H1 (cell line): Measurements from ENCODE around the gene RAET1E. TPM values are rescaled to one million over a fixed set of nuclear protein-coding genes. Genes with fewer than 3 reads are reported as not detected.
A peak's percentile ranks its signal among the peaks of the same experiment; 100 is the strongest.

Experiments used
- CTCF ChIA-PET: fragments of 300-600 bp; sonication (Branson Sonifier 250); formaldehyde crosslinking; loops from one replicate; lab custom pipeline; 2021; ENCODE audit not compliant: partially characterized antibody; lab: Charles Lee
- POLR2A ChIA-PET: fragments of 300-600 bp; sonication (Branson Sonifier 250); formaldehyde crosslinking; loops from one replicate; lab custom pipeline; 2021; ENCODE audit warnings: inconsistent platforms; ENCODE audit not compliant: partially characterized antibody; lab: Charles Lee
- DNase-seq, 2 experiments: peaks; one replicate each; pipeline versions ENCODE4 v3.0.0 to v3.0.0-alpha.2; 2010 to 2022; ENCODE audit warnings: low spot score in 2 of 2, low read depth in 1 of 2, mixed read lengths in 1 of 2
- FAIRE-seq: peaks from 2 replicates; lab custom pipeline; 2011; peaks lifted over from hg19 to GRCh38; lab: Jason Lieb, UNC
- H2AFZ ChIP-seq: 2 replicates; pipeline ENCODE4 v1.8.1; 2012; ENCODE audit warnings: low read length, inconsistent platforms
- H2AK5ac ChIP-seq: 2 replicates; pipeline ENCODE4 v1.6.1; 2013; ENCODE audit warnings: low read depth, low read length
- H2BK120ac ChIP-seq: replicated peaks from 2 replicates; pipeline ENCODE3; 2013; ENCODE audit warnings: low read depth, low read length, inconsistent platforms
- H2BK12ac ChIP-seq: 2 replicates; pipeline ENCODE4 v1.6.1; 2013; ENCODE audit warnings: low read depth, low read length
- H2BK15ac ChIP-seq: 2 replicates; pipeline ENCODE4 v1.6.1; 2013; ENCODE audit warnings: low read length
- H2BK20ac ChIP-seq: 2 replicates; pipeline ENCODE4 v1.6.1; 2013; ENCODE audit warnings: low read length
- H2BK5ac ChIP-seq: 2 replicates; pipeline ENCODE4 v1.6.1; 2013; ENCODE audit warnings: low read depth, low read length
- H3K14ac ChIP-seq: 2 replicates; pipeline ENCODE4 v1.6.1; 2013; ENCODE audit warnings: inconsistent platforms; ENCODE audit not compliant: insufficient read length
- H3K18ac ChIP-seq: 2 replicates; pipeline ENCODE4 v1.6.1; 2013; ENCODE audit warnings: low read length; ENCODE audit errors: extremely low read depth
- H3K23ac ChIP-seq: 2 replicates; pipeline ENCODE4 v1.6.1; 2013; ENCODE audit warnings: inconsistent platforms; ENCODE audit not compliant: insufficient read length
- H3K23me2 ChIP-seq: 2 replicates; pipeline ENCODE4 v1.6.1; 2013; ENCODE audit warnings: low read depth, low read length
- H3K27ac ChIP-seq: 2 replicates; pipeline ENCODE4 v1.6.1; 2011; ENCODE audit warnings: low read depth, low read length, inconsistent platforms
- H3K27me3 ChIP-seq, 4 experiments: replicated peaks in 1 of 4; 1 replicate in 1 of 4; 2 replicates in 3 of 4; pipeline versions ENCODE4 v1.6.1 to v1.8.1; 2011 to 2013; ENCODE audit warnings: low read length in 3 of 4, mild to moderate bottlenecking in 3 of 4, inconsistent platforms in 2 of 4, mixed read lengths in 2 of 4, moderate library complexity in 1 of 4; ENCODE audit not compliant: control insufficient read depth in 3 of 4, insufficient read depth in 3 of 4; ENCODE audit errors: extremely low read depth in 1 of 4
- H3K36me3 ChIP-seq, 4 experiments: 2 replicates each; pipeline versions ENCODE4 v1.6.1 to v1.8.1; 2011 to 2013; ENCODE audit warnings: mild to moderate bottlenecking in 4 of 4, low read length in 3 of 4, moderate library complexity in 2 of 4, control low read depth in 1 of 4, inconsistent platforms in 1 of 4; ENCODE audit not compliant: insufficient read depth in 4 of 4, control insufficient read depth in 2 of 4
- H3K4ac ChIP-seq: replicated peaks from 2 replicates; pipeline ENCODE3; 2013; ENCODE audit warnings: low read length, low read depth, mixed read lengths, inconsistent platforms; ENCODE audit not compliant: insufficient read length
- H3K4me1 ChIP-seq, 4 experiments: replicated peaks in 1 of 4; 1 replicate in 1 of 4; 2 replicates in 3 of 4; pipeline versions ENCODE4 v1.6.1 to v1.8.1; 2011 to 2013; ENCODE audit warnings: low read length in 3 of 4, inconsistent platforms in 2 of 4, mixed read lengths in 1 of 4; ENCODE audit not compliant: insufficient read depth in 4 of 4, control insufficient read depth in 3 of 4
- H3K4me2 ChIP-seq, 2 experiments: 2 replicates each; pipeline versions ENCODE4 v1.6.1 to v1.8.1; 2011 to 2013; ENCODE audit warnings: low read depth in 2 of 2, low read length in 2 of 2, control low read depth in 1 of 2, inconsistent platforms in 1 of 2, mild to moderate bottlenecking in 1 of 2; ENCODE audit not compliant: insufficient read depth in 1 of 2
- H3K4me3 ChIP-seq, 4 experiments: fragments of 200-600, 300-600 bp in 1 of 4; sonication (generic), shearing (Covaris generic), sonication (Bioruptor Twin) in 1 of 4; 2 replicates each; pipeline versions ENCODE4 v1.5.1 to v1.8.1; 2011 to 2016; ENCODE audit warnings: low read length in 4 of 4, low read depth in 3 of 4, control low read depth in 2 of 4, inconsistent platforms in 2 of 4, mild to moderate bottlenecking in 2 of 4, mixed read lengths in 1 of 4, moderate library complexity in 1 of 4; ENCODE audit not compliant: insufficient read depth in 2 of 4; ENCODE audit errors: extremely low read depth in 1 of 4
- H3K56ac ChIP-seq: replicated peaks from 2 replicates; pipeline ENCODE3; 2013; ENCODE audit warnings: low read depth, mild to moderate bottlenecking, mixed read lengths, low read length, inconsistent platforms; ENCODE audit not compliant: insufficient read length
- H3K79me1 ChIP-seq: 2 replicates; pipeline ENCODE4 v1.6.1; 2013; ENCODE audit warnings: low read depth, low read length, control low read depth
- H3K79me2 ChIP-seq, 2 experiments: 2 replicates each; pipeline versions ENCODE4 v1.6.1 to v1.8.1; 2012 to 2013; ENCODE audit warnings: low read length in 2 of 2, mild to moderate bottlenecking in 2 of 2, inconsistent platforms in 1 of 2; ENCODE audit not compliant: insufficient read depth in 2 of 2, control insufficient read depth in 1 of 2
- H3K9ac ChIP-seq, 4 experiments: replicated peaks in 1 of 4; 1 replicate in 1 of 4; 2 replicates in 3 of 4; pipeline versions ENCODE4 v1.6.1 to v1.8.1; 2011 to 2013; ENCODE audit warnings: low read depth in 3 of 4, low read length in 3 of 4, control low read depth in 2 of 4, mild to moderate bottlenecking in 2 of 4, moderate library complexity in 2 of 4, inconsistent platforms in 1 of 4; ENCODE audit errors: extremely low read depth in 1 of 4
- H3K9me3 ChIP-seq, 2 experiments: 2 replicates each; pipeline versions ENCODE4 v1.6.1 to v1.8.1; 2012 to 2013; ENCODE audit warnings: mild to moderate bottlenecking in 2 of 2, moderate library complexity in 2 of 2, control low read depth in 1 of 2, inconsistent platforms in 1 of 2, low read depth in 1 of 2, low read length in 1 of 2, mixed read lengths in 1 of 2; ENCODE audit not compliant: insufficient read depth in 2 of 2
- H4K20me1 ChIP-seq, 2 experiments: replicated peaks in 1 of 2; 2 replicates each; pipeline versions ENCODE3 to v1.8.1; 2011 to 2013; ENCODE audit warnings: inconsistent platforms in 2 of 2, low read length in 2 of 2, mild to moderate bottlenecking in 1 of 2; ENCODE audit not compliant: insufficient read depth in 2 of 2, control insufficient read depth in 1 of 2
- H4K5ac ChIP-seq: 2 replicates; pipeline ENCODE4 v1.6.1; 2013; ENCODE audit warnings: low read length, low read depth, mixed read lengths, inconsistent platforms; ENCODE audit not compliant: insufficient read length
- H4K8ac ChIP-seq: 2 replicates; pipeline ENCODE4 v1.8.0; 2013; ENCODE audit warnings: mild to moderate bottlenecking, moderate library complexity, low read length, inconsistent platforms; ENCODE audit not compliant: insufficient read depth; ENCODE audit errors: extremely low read depth
- H4K91ac ChIP-seq: replicated peaks from 2 replicates; pipeline ENCODE3; 2013; ENCODE audit warnings: low read length, mixed read lengths, inconsistent platforms; ENCODE audit not compliant: insufficient read length
- HDAC2 ChIP-seq, 2 experiments: fragments of 300-600 bp in 1 of 2; sonication (generic) in 1 of 2; IDR thresholded peaks; 2 replicates each; pipeline ENCODE4 v1.6.1; 2011 to 2012; ENCODE audit warnings: low read depth in 2 of 2, low read length in 2 of 2, mild to moderate bottlenecking in 2 of 2, moderate library complexity in 2 of 2, borderline replicate concordance in 1 of 2, inconsistent platforms in 1 of 2
- KDM4A ChIP-seq: IDR thresholded peaks from one replicate; pipeline ENCODE4 v1.7.1; 2012; ENCODE audit warnings: low read depth, mild to moderate bottlenecking, moderate library complexity, low read length, inconsistent platforms; ENCODE audit not compliant: severe bottlenecking
- POLR2A ChIP-seq, 2 experiments: IDR thresholded peaks; 1 replicate in 1 of 2; 2 replicates in 1 of 2; pipeline ENCODE4 v1.6.1; 2011; ENCODE audit warnings: low read depth in 2 of 2, low read length in 2 of 2, mild to moderate bottlenecking in 2 of 2; ENCODE audit errors: control extremely low read depth in 1 of 2
- SIN3A ChIP-seq, 2 experiments: IDR thresholded peaks in 1 of 2; conservative IDR thresholded peaks in 1 of 2; 2 replicates each; pipeline ENCODE4 v1.6.1; 2011 to 2012; ENCODE audit warnings: low read length in 2 of 2, improper control_type of control experiment in 1 of 2, low read depth in 1 of 2, mild to moderate bottlenecking in 1 of 2
- SIX5 ChIP-seq: IDR thresholded peaks from 2 replicates; pipeline ENCODE4 v1.6.1; 2011; ENCODE audit warnings: mild to moderate bottlenecking, low read depth, low read length
- SP1 ChIP-seq: IDR thresholded peaks from 2 replicates; pipeline ENCODE4 v1.6.1; 2011; ENCODE audit warnings: low read depth, low read length
- TAF7 ChIP-seq: optimal IDR thresholded peaks from 2 replicates; pipeline ENCODE3; 2011; ENCODE audit warnings: low read depth, mild to moderate bottlenecking, inconsistent platforms, low read length, moderate library complexity, borderline replicate concordance
- TBP ChIP-seq: IDR thresholded peaks from 2 replicates; pipeline ENCODE4 v1.6.1; 2011; ENCODE audit warnings: low read depth, low read length, improper control_type of control experiment
- YY1 ChIP-seq: IDR thresholded peaks from 2 replicates; pipeline ENCODE4 v1.6.1; 2011; ENCODE audit warnings: low read depth, mild to moderate bottlenecking, low read length
- WGBS, 2 experiments: shearing (Covaris generic) in 1 of 2; methylation state at CpG; one replicate each; pipeline versions ENCODE4 v1.1.6 to v1.1.7; 2013 to 2015; ENCODE audit warnings: low lambda C conversion rate in 2 of 2, mixed read lengths in 2 of 2, inconsistent platforms in 1 of 2, low coverage in 1 of 2, missing lambda C conversion rate in 1 of 2; ENCODE audit not compliant: insufficient replicate concordance in 2 of 2, insufficient coverage in 1 of 2, insufficient read length in 1 of 2; ENCODE audit errors: extremely low coverage in 1 of 2, missing lambda C conversion rate in 1 of 2; 5-methylcytosine and 5-hydroxymethylcytosine counted together
- polyA plus RNA-seq, 7 experiments: library from polyadenylated mRNA; depleted of rRNA in 3 of 7; stranded (reverse) in 5 of 7; unstranded in 2 of 7; fragments of >200 nt in 5 of 7; fragments of 200-250 nt in 2 of 7; gene quantifications; 1 replicate in 5 of 7; 2 replicates in 1 of 7; 4 replicates in 1 of 7; pipeline versions ENCODE4 v1.2.1 to v1.2.3, GENCODE V29; 2011 to 2013; ENCODE audit warnings: missing spikeins in 2 of 7, mixed read lengths in 2 of 7
- total RNA-seq: library from RNA; stranded (reverse); fragmentation: NEBNext Ultra II Directional; extraction: Animal tissue kit (Norgen Biotek cat#: 25700); gene quantifications from 2 replicates; pipeline ENCODE4 v1.2.1, GENCODE V29; 2021

Gene RAET1E
- total and polyA plus RNA-seq, 2 of the 8 experiments (the other 6 are each of a cell fraction or from before 2014, with no cell fraction given), result not detected

- H4K8ac ChIP-seq, result peak within 1 kb of the TSS; percentile 86
- POLR2A ChIA-PET, result interaction anchor here (1.0 to 2.1 kb wide), 4 partner anchors 9 to 146 kb away, joined by 3 to 6 read pairs (median 4); partner anchors contain the start of gene LATS1
- no peak within 1 kb of the TSS for H3K4ac ChIP-seq
- H3K79me2 ChIP-seq, result peaks cover 0 to 9% of the 10 kb centered on the region in 2 experiments; a peak in 2 of 4 replicates
- peak within 1 kb of the TSS; percentile 87 for H3K18ac ChIP-seq
- H3K56ac ChIP-seq, result peak within 1 kb of the TSS; percentile 48
- H3K4me2 ChIP-seq, result peak within 1 kb of the TSS; percentile 56 to 99
- H3K36me3 ChIP-seq, result no peaks in the 10 kb centered on the region
- 0 out of 2 replicates have a peak within 1 kb of the TSS, but pooled peaks have one; percentile 50 for H2BK12ac ChIP-seq
- WGBS, 2 experiments, result 2% methylated on average over 33 of the region's 110 CpGs; no CpG with 5 or more reads in 1 of the 2 experiments
- no peak within 1 kb of the TSS for H2AK5ac ChIP-seq
- peaks cover 4 to 13% of the 10 kb centered on the region in 2 experiments for H4K20me1 ChIP-seq
- peak within 1 kb of the TSS; percentile 48 to 80 (median 74) for H3K4me3 ChIP-seq
- H3K23ac ChIP-seq, result no peak within 1 kb of the TSS
- H3K23me2 ChIP-seq, result peaks cover 12% of the 10 kb centered on the region; the same call in 1 of the 2 replicates
- CTCF ChIA-PET, result interaction anchor here (0.6 to 6.1 kb wide), 8 partner anchors 16 to 42 kb away, joined by 3 to 33 read pairs (median 6); no protein-coding TSS in a partner anchor
- H3K9ac ChIP-seq, result peak within 1 kb of the TSS; percentile 60 to 94 (median 68)
- DNase-seq (peak; percentile 66 to 93), FAIRE-seq (no peak)
- peak within 1 kb of the TSS; percentile 49 for H4K91ac ChIP-seq
- peak within 1 kb of the TSS; percentile 92; the same call in 1 of the 2 replicates for H2BK15ac ChIP-seq
- H3K27ac ChIP-seq, result peak within 1 kb of the TSS; percentile 84
- peaks cover 5 to 20% (median 11%) of the 10 kb centered on the region in 4 experiments for H3K4me1 ChIP-seq
- no peak within 1 kb of the TSS for H2BK20ac ChIP-seq
- peak within 1 kb of the TSS; percentile 99 for H2AFZ ChIP-seq
- H4K5ac ChIP-seq, result peak within 1 kb of the TSS; percentile 71
- peaks cover 6% of the 10 kb centered on the region; the same call in 1 of the 2 replicates for H3K79me1 ChIP-seq
- peak within 1 kb of the TSS; percentile 78; the same call in 1 of the 2 replicates for H2BK5ac ChIP-seq
- no peaks in the 10 kb centered on the region for H3K9me3 ChIP-seq
- H3K14ac ChIP-seq, result no peak within 1 kb of the TSS
- H2BK120ac ChIP-seq, result no peak within 1 kb of the TSS
- peaks cover 0 to 13% (median 5%) of the 10 kb centered on the region in 4 experiments; a peak in 5 of 7 replicates for H3K27me3 ChIP-seq
- TF ChIP-seq POLR2A (IDR thresholded peaks at IDR 0.05; ENCODE audit: control extremely low read depth in 1 of 2, low read depth in 2 of 2, low read length in 2 of 2), result peak; percentile 33 to 78
- peak; percentile 82 for TF ChIP-seq KDM4A
- no peak for TF ChIP-seq SIX5
- TF ChIP-seq TBP, result peak; percentile 69; the same call in 1 of the 2 replicates
- TF ChIP-seq SIN3A (conservative IDR thresholded peaks at IDR 0.05 in 1 of 2, IDR thresholded peaks at IDR 0.05 in 1 of 2; ENCODE audit: low read depth in 1 of 2, low read length in 2 of 2), result peak; percentile 48 to 50; a peak in 1 of 4 replicates
- 0 out of 2 replicates have a peak, but pooled peaks have one; percentile 25 for TF ChIP-seq SP1
- TF ChIP-seq HDAC2 (IDR thresholded peaks at IDR 0.05; ENCODE audit: borderline replicate concordance in 1 of 2, low read depth in 2 of 2, low read length in 2 of 2), result 0 out of 4 replicates have a peak, but pooled peaks of 1 of the 2 experiments have one; percentile 47
- peak; percentile 78; the same call in 1 of the 2 replicates for TF ChIP-seq YY1
- peak; percentile 65 for TF ChIP-seq TAF7
Measured at GRCh38 chr6:149863698-149864577, 34.0 kb downstream of the RAET1E start, which contains the start of gene LRP11. Gene LRP11 (minus strand): TSS chr6:149864359. CDS start chr6:149864020, 339 bp downstream.
